Measurements from ENCODE around the gene NCOA4.
"Not testable (repeated sequence)": the region's sequence is repeated elsewhere in the genome, so short reads cannot be mapped to it uniquely, and the experiment has no call there.

The NCOA4 gene

GRCh38 chr10:46052057-46052790, 21.8 kb upstream of the NCOA4 start:
- DNase-seq (ENCODE audit: low read depth in 3 of 3) = no peak

GRCh38 chr10:46050941-46051623, 20.7 kb upstream of the NCOA4 start:
- DNase-seq (ENCODE audit: low read depth in 3 of 3) = no peak

DNA sequence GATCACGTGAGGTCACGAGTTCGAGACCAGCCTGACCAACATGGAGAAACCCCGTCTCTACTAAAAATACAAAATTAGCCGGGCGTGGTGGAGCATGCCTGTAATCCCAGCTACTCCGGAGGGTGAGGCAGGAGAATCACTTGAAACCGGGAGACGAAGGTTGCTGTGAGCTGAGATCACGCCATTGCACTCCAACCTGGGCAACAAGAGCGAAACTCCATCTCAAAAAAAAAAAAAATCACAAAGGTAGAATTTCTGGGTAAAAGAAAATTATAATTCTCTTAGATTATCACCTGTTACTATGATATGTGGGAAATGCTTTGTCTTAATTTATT, 19.0 kb upstream of the NCOA4 start:
- DNase-seq (ENCODE audit: low read depth in 3 of 3) = not testable (repeated sequence)

- no peak for DNase-seq (ENCODE audit: low read depth in 3 of 3)
Observed at GRCh38 chr10:46048152-46048551, 17.7 kb upstream of the NCOA4 start.

DNA sequence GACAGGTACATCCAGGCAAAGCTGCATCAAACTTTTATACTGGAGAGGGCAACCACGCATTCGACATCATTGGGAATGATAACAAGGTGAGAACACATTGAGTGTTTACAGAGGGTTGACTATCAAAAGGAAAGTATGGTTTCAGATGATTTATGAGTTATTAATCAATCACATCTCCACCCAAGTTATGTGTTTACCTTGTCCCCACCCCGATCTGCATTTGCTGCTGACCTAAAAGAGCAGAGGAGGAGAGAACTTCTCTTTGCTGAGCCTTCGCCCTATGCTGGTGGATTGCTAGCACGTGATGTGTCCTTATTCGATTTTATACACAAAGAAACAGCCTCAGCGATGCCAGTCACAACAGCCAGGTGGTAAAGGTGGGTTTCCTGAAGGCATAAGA, 15.8 kb upstream of the NCOA4 start, which contains the start of gene MSMB:
TSS of gene MSMB (minus strand) at position 9 of the 400 bp plus-strand sequence. CDS start 32 bp downstream, outside the sequence.
- no peak for DNase-seq (ENCODE audit: low read depth in 3 of 3)

DNA sequence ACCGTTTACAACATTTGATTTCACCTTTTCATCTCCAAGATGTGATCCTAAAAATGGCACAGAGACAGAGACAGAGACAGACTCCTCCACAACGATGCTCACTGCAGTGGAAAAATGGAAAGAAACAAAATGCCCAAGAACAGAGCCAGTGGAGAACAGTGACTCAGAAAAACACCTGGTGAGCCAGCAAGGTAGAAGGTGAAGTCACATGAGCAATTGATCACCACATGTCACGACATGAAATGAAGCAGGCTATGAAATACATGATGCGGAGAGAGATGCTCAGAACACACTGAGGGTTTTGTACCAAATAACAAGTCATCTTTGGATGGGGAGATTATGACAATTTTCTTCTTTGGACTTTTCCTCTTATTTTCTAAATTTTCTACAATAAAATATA, 12.1 kb upstream of the NCOA4 start:
- no peak for DNase-seq (ENCODE audit: low read depth in 3 of 3)

DNA sequence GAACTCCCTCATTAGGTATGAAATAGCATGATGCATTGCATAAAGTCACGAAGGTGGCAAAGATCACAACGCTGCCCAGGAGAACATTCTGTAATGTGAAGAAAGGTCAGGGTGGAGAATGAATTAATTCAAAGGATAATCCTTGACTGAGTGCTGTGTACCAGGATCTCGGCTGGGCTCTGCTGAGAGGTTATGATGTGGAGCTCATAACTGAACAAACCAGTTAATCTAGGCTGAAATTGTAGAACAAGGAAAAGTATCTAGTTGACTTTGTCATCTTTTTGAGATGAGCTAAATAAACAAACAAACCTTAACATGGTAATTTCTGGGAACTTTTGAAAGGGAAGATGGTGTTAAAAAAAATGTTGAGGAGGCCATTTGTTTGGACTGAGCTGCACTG, 9.6 kb upstream of the NCOA4 start:
- DNase-seq (ENCODE audit: low read depth in 3 of 3) = no peak

DNA sequence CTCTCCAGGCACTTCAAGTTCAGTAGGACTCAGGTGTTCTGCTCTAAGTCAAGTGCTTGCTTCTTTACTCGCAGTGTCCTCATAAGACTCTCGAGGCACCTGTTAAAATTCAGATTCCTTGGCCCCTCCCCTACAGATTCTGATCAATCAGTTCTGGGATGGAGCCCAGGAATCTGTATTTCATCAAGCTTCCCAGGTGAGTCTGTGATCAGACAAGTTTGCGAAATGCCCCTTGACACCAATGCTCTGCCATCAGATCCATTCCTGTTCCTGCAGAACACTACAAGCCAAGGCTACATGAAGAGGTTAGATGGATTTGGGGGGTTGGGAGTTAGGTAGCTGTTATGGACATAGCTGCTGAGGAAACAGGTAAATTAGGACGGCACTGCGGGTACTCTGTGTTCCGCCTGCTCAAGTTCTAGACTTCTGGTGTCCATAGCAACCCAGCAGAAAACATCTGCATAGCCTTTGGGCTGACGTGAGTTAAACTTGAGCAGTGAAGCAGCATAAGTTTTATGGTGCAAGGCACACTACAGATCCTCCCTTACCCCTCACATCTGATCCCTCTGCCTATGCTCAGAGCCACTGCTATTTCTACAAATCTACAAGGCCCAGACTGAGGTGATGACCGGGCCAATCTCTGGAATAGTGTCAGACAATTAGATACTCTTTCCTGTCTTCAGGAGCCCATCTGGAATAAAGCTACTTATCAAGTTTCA, 6.8 kb upstream of the NCOA4 start:
- no peak for DNase-seq (ENCODE audit: low read depth in 3 of 3)

GRCh38 chr10:46035923-46036849, 5.8 kb upstream of the NCOA4 start:
- no peak for DNase-seq (ENCODE audit: low read depth in 3 of 3)

GRCh38 chr10:46033602-46034011, 3.2 kb upstream of the NCOA4 start:
- no peak for DNase-seq (ENCODE audit: low read depth in 3 of 3)

GRCh38 chr10:46031648-46032532, 1.5 kb upstream of the NCOA4 start:
- DNase-seq (ENCODE audit: low read depth in 3 of 3) = no peak

DNA sequence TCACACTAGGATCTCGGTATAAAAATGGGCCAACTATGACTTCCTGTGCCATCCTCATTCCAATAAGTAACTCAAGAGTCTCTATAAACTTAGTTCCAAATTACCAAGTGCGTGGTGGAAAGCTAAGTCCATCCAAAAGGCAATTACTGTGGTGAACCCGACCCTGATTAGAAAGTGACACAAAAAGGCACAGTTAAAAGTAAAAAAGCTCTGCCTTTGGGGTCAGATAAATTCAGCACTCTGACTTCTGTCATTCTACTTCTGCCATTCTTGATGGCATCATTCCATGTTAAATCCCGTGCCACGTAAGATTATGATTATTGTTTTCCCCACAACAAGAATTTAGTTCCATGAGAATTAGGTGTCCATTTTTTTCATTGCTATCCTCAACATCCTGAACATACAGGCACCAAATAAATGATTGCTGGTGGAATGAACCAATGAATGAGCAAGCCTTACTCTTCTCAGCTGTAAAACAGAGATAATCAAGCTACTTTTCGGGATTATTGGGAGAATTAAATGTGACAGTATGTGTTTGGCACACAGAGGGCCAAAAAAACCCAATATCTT, 877 bp downstream of the NCOA4 start:
- no peak for DNase-seq (ENCODE audit: low read depth in 3 of 3)

GRCh38 chr10:46028584-46029460, 1.6 kb downstream of the NCOA4 start:
- DNase-seq (ENCODE audit: low read depth in 3 of 3) = peak in 1 of 3 experiments; percentile 5

DNA sequence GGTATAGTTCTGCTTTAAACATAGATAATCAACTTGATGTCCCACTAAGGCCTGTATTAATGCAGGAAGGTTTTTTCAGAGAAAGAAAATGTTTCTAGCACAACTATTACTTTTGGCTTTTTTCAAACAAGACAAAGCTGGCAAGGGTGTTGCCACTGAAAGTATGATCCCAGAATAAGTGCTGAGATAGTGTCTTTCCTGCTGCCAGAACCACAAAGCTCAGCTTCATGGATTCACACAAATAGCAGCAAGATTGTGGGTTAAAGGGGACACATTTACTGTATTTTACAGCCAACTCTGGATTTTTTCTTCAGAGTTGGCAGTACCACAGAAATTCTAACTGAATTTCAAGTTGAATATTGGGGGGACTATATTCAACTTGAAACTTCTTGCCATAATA, 4.3 kb downstream of the NCOA4 start:
- DNase-seq (ENCODE audit: low read depth in 3 of 3) = no peak

- DNase-seq (ENCODE audit: low read depth in 3 of 3) = no peak
Observed at GRCh38 chr10:46025406-46025805, 5.0 kb downstream of the NCOA4 start.

GRCh38 chr10:46024948-46025347, 5.5 kb downstream of the NCOA4 start:
- no peak for DNase-seq (ENCODE audit: low read depth in 3 of 3)

DNA sequence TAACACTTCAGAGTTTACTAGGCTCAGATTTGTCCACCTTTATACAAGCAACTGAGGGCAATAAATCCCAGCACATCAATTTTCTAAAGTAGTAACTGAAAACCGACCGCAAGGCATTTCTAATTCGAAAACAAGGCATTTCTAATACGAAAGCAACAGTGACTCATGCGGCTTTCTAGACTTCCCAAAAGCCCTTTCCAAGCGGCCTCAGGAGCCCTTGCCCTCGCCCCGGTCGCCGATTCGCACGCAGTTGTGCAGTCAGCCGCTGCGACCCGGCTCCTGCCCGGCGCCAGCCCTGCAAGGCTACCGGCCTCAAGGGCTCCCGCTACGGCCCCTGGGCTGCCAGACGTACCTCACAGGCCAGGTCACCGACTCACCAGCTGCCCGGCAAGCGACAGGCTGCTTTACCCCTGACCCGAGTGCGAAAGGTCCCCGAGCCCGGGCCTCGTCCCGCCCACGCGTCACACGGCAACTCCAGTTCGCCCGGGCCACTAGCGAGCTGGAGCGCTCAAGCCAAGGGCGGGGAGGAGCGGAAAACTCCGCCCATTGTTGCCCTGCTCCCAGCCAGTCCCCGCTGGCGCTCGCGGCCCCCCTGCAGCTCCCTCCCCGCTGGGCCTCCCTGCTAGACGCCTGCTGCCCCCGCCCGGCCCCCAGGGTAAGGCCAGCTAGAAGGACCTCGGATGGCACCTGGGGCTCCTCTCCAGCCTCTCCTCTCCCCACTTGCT, 7.3 kb downstream of the NCOA4 start:
- peak; percentile 52 to 58 (median 57) for DNase-seq (ENCODE audit: low read depth in 3 of 3)

DNA sequence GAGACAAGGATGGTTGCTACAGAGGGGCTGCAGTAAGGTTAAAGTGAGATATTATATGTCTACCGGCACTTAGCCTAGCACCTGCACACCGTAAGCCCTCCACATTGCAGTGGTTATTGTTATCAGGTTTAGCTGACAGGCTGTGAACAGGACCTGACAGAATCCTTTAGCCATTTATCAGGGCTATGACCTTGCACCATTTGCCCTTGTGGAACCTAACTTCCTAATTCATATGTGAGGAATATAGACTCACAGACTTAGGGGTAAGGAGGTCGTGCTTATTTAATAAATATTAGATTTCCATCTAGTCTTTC, 10.1 kb downstream of the NCOA4 start:
- no peak for DNase-seq (ENCODE audit: low read depth in 3 of 3)

All from stimulated activated CD4-positive, alpha-beta T cell treated with anti-CD3 and anti-CD28 coated beads, TNF-alpha, amount 100 ng/mL, for 4 hours (primary cell).